Retina (tissue), 1 donor: ENCODE results near the gene PDGFA.

Experiments used
- DNase-seq: peaks from one replicate; pipeline ENCODE4 v3.0.0-alpha.2; 2016

The PDGFA gene

DNA sequence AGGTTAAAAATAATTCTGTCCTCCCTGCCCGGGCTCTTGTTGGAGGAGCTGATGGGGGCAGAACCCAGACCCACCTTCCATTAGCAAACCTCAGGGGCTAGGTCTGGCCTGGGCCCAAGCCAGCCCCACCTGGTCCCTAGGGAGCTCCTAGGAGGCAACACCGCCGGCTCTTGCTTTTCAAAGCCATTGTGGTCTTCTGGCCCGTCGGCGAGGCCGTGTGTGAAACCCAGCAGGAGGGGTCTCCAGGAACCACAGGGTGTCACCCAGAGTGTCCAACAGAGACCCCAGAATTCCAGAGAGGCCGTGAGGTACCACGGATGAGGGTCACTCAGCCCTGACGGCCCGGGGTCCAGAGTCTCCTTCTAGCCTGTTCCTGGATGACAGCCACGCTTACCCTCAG, 16.6 kb upstream of the PDGFA start:
- no peak for DNase-seq

DNA sequence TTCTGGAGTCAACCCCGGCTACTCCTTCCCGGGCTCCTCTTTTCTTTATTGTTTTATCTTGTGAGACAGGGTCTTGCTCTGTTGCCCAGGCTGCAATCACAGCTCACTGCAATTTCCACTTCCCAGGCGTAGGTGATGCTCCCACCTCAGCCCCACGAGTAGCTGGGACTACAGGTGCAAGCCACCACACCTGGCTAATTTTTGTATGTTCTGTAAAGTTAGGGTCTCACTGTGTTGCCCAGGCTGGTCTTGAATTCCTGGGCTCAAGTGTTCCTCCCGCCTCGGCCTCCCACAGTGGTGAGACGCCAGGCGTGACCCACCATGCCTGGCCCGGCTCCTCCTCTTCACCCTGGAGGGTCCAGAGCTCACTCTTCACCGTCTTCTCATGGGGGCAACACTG, 15.3 kb upstream of the PDGFA start:
- no peak for DNase-seq

GRCh38 chr7:534075-534474, 14.4 kb upstream of the PDGFA start:
- no peak for DNase-seq

GRCh38 chr7:533266-533665, 13.6 kb upstream of the PDGFA start:
- no peak for DNase-seq

DNA sequence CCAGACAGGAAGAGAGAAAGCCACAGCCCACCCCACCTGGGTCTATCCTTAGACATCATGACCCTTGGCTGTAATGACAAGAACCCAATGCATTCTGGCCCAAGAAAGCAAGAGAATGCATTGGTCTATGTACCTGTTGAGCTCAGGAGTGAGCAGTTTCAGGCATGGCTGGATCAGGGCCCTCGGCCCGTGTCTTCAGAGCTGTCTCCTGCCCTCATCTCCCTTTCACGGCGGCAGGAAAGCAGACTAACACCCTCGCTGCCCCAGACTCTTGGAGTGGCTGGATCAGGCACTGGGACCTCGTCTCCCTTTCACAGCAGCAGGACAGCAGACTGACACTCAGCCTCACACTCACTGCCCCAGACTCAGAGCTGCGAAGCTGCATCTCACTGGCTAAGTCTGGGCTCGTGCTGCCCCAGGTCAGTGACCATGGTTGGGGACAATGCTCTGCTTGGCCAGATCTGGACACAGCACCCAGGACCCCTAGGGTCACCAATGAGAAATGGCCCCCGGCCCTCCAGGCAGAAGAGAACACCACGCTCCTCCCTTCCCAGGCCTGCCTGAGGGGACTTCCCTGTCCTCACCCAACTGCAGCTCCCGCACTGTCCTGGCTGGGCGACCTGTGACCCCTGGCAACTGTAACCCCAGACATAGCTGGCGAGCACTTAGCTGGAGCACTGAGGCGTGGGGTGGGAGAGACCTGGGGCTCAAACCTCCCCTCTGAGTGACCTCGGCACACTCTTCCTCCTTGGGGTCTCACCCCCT, 12.9 kb upstream of the PDGFA start:
- DNase-seq: no peak

- DNase-seq: no peak
Observed at GRCh38 chr7:531777-532176, 12.1 kb upstream of the PDGFA start.

- DNase-seq: no peak
Observed at GRCh38 chr7:528451-528850, 8.8 kb upstream of the PDGFA start.

GRCh38 chr7:527723-528122, 8.1 kb upstream of the PDGFA start:
- no peak for DNase-seq

GRCh38 chr7:526460-527034, 6.9 kb upstream of the PDGFA start:
- DNase-seq: no peak

DNA sequence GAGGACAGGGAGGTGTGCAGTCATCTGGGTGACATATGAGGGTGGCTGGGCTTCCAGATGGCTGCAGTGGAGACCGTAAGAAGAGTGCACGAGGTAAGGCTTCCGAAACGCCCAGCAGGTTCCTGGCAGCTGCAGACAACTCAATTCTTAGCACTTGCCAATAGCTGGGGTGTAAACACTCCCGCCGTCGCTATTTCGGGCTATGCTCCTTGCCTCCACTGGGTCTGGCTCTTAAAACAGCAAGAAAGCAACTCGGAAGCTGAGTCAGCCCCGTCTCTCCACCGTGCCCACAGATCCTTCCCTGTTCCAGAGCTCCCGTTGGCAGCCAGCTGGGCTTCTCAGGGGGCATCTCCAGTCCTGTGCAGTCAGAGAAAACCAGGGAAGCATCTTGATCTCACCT, 6.1 kb upstream of the PDGFA start:
- no peak for DNase-seq

DNA sequence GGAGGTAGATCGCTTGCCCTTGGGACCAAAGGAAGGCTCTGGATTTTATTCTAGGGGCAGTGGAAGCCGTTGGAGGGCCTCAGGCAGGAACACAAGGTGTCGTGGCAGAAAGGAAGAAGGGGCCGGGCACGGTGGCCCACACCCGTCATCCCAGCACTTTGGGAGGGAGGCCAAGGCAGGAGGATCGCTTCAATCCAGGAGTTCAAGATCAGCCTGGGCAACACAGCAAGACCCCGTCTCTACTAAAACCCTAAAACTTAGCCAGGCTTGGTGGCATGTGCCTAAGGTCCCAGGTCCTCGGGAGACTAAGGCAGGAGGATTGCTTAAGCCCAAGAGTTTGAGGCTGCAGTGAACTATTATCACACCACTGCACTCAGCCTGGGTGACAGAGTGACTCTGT, 5.2 kb upstream of the PDGFA start:
- DNase-seq: no peak

DNA sequence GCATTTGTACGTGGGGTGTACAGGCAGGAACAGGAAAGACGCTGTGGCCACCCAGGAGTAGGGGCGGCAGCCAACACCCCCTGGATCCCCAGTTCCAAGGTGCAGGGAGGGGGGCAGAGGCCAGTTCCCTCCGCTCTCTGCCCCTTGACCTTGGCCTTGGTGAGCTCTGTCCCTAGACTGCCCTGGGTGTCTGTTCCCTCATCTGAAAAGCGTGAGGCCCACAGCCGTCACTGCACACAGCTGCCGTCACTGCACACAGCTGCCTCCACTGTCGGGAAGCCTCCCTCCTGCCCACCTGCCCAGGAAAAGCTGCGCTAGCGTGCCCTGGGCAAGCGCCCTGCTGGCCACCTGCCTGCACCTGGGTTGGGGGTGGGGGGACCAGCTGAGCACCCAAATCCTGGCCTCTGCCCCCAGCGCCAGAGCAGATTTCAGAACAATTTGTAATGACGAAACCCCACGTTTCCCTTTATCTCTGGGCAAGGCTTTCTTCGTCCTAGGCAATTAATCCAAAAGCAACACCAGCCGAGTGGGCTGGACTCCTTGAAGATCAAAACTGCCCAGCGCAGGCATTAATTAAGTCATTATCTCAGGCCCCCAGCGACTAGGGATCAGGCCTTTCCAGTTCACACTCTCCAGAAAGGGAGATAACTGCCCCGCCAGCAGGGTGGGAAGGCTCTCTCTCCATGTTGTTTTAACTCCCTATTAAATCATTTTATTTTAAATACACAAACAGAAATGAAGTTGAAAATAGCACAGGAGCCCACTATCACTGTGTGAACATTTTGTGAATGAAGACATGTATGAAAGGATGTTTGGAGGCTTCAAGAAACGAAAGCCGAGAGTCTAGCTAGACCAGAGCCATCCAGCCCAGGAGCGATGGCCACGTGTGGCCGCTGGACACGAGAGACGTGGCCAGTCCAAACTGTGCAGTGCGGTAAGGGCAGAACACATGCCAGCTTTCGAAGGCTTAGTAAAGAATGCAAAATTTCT, 4.0 kb upstream of the PDGFA start:
- DNase-seq: no peak

- DNase-seq: no peak
Observed at GRCh38 chr7:522951-523314, 3.3 kb upstream of the PDGFA start.

GRCh38 chr7:522071-522950, 2.7 kb upstream of the PDGFA start:
- DNase-seq: peak; percentile 70

- peak; percentile 63 for DNase-seq
Observed at GRCh38 chr7:521221-522070, 1.8 kb upstream of the PDGFA start.

DNA sequence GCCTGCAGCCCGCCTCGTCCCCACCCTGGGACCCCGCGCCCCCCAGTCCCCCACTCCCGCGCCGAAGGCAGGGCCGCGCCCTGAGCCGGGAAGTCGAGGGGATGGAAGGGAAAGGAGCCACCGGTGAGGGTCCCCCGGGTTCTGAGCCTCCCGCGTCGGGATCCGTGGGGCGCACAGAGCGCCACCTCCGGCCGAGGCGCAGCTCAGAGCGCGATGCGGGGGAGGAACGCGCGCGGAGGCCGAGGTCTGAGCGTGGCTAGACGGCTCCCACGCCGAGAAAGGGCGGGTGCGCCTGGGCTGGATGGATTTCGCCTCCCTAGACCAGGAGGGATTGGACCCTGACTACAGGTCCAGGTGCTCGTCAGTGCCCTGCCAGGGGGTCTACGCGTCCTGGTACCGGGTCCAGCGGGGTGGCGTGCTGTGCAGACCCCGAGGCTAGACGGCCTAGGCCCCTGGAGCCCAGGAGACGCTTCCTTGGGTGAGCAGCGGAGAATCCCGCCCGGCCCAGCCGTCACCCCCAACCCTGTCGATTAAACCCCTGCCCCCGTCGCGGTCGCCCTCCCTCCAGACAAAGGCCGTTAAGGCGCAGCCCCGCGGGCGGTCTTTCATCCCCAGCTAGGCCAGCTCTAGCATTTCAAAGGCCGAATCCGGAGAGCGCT, 986 bp upstream of the PDGFA start:
- peak; percentile 55 for DNase-seq

GRCh38 chr7:518630-519483, 789 bp downstream of the PDGFA start:
- DNase-seq: peak; percentile 82

DNA sequence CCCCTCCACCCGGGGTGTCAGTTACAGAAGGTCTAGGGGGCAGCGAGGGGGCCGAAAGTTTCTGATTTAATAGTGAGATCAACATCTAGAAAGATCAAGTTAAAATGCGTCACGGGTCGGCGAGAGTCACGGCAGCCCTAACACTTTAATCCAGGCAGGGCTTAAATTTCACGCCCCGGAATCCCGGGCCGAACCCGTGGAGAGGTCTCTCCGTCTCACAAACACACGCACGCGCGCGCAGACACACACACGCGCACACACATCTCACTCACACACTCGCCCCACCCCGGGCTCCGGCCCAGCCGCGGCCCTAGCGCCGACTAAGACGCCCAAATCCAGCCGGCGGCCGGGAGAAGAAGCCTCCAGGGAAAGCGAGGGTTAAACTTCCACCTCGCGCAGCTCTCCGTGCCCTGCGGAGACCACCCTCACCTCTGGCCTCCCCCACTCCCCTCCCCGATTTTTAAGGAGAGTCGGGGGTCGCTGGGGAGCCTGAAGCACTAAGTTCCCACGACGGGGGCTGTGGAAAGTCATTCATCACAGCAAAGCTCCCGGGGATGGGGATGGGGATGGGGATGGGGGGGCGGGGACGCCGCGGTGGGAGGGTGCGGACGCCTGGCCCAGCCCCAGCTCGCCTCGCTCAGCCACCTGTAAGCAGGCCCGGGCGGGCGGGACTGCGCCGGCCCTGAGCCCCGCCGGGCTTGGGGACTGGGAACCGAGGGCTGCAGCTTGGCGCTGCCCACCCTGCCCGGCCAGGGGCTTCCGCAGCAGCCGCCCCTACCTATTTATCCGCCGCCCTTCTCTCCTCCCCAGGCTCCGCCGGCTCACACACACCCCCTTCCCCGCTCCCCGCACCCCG, 1.6 kb downstream of the PDGFA start:
- DNase-seq: peak; percentile 60
